Astrocyte (in vitro differentiated cells and primary cell): ENCODE data around the gene ERCC3. TPM values are rescaled to one million over a fixed set of nuclear protein-coding genes. Genes with fewer than 3 reads are reported as not detected.

Experiments
- DNase-seq: peaks from one replicate; pipeline ENCODE4 v3.0.0-alpha.2; 2010; ENCODE audit warnings: low read depth
- FAIRE-seq: peaks from 2 replicates; lab custom pipeline; 2011; peaks lifted over from hg19 to GRCh38; lab: Jason Lieb, UNC
- H2AFZ ChIP-seq: 2 replicates; pipeline ENCODE4 v1.6.0; 2012; ENCODE audit warnings: low read depth, low read length, inconsistent platforms
- H3K27ac ChIP-seq: 2 replicates; pipeline ENCODE4 v1.5.1; 2011; ENCODE audit warnings: low read depth, low read length, inconsistent platforms
- H3K27me3 ChIP-seq: 2 replicates; pipeline ENCODE4 v1.6.0; 2011; ENCODE audit warnings: low read length, inconsistent platforms; ENCODE audit not compliant: insufficient read depth
- H3K36me3 ChIP-seq: 2 replicates; pipeline ENCODE4 v1.5.1; 2011; ENCODE audit warnings: low read length, inconsistent platforms; ENCODE audit not compliant: insufficient read depth
- H3K4me1 ChIP-seq: 2 replicates; pipeline ENCODE4 v1.5.1; 2011; ENCODE audit warnings: low read length, inconsistent platforms; ENCODE audit not compliant: insufficient read depth
- H3K4me2 ChIP-seq: 2 replicates; pipeline ENCODE4 v1.6.0; 2012; ENCODE audit warnings: low read length, inconsistent platforms
- H3K4me3 ChIP-seq: 2 replicates; pipeline ENCODE4 v1.5.1; 2011; ENCODE audit warnings: low read depth, mild to moderate bottlenecking, low read length, inconsistent platforms; ENCODE audit not compliant: insufficient read depth
- H3K79me2 ChIP-seq: 2 replicates; pipeline ENCODE4 v1.6.0; 2012; ENCODE audit warnings: mild to moderate bottlenecking, low read length, inconsistent platforms; ENCODE audit not compliant: insufficient read depth
- H3K9ac ChIP-seq: 2 replicates; pipeline ENCODE4 v1.6.0; 2012; ENCODE audit warnings: mild to moderate bottlenecking, low read length, inconsistent platforms
- H3K9me3 ChIP-seq: 2 replicates; pipeline ENCODE4 v1.5.1; 2012; ENCODE audit warnings: low read depth, mild to moderate bottlenecking, low read length, inconsistent platforms; ENCODE audit not compliant: insufficient read depth
- H4K20me1 ChIP-seq: 2 replicates; pipeline ENCODE4 v1.6.0; 2012; ENCODE audit warnings: low read length, inconsistent platforms; ENCODE audit not compliant: insufficient read depth
- H3K27ac Mint-ChIP-seq: one replicate; pipeline ENCODE4 v1.8.0; 2021; ENCODE audit warnings: mild to moderate bottlenecking, mixed read lengths; ENCODE audit not compliant: unreplicated experiment
- H3K27me3 Mint-ChIP-seq: one replicate; pipeline ENCODE4 v1.8.0; 2021; ENCODE audit warnings: low read depth, mixed read lengths; ENCODE audit not compliant: unreplicated experiment
- H3K36me3 Mint-ChIP-seq: one replicate; pipeline ENCODE4 v1.8.0; 2021; ENCODE audit warnings: low read depth, mixed read lengths; ENCODE audit not compliant: unreplicated experiment
- H3K4me1 Mint-ChIP-seq: one replicate; pipeline ENCODE4 v1.8.0; 2021; ENCODE audit warnings: low read depth, mixed read lengths; ENCODE audit not compliant: unreplicated experiment
- H3K4me3 Mint-ChIP-seq: one replicate; pipeline ENCODE4 v1.8.0; 2021; ENCODE audit warnings: mild to moderate bottlenecking, moderate library complexity, mixed read lengths; ENCODE audit not compliant: unreplicated experiment
- H3K9me3 Mint-ChIP-seq: one replicate; pipeline ENCODE4 v1.8.0; 2021; ENCODE audit warnings: mild to moderate bottlenecking, mixed read lengths; ENCODE audit not compliant: unreplicated experiment
- CTCF ChIP-seq: IDR thresholded peaks from 2 replicates; pipeline ENCODE4 v1.5.1; 2011; ENCODE audit warnings: low read depth, mild to moderate bottlenecking, inconsistent platforms, low read length, moderate library complexity; ENCODE audit not compliant: insufficient read depth
- EZH2 ChIP-seq: IDR thresholded peaks from 2 replicates; pipeline ENCODE4 v1.6.1; 2012; ENCODE audit warnings: mild to moderate bottlenecking, low read length, inconsistent platforms; ENCODE audit not compliant: insufficient read depth
- total RNA-seq: library from RNA; stranded (reverse); gene quantifications from 2 replicates; pipeline ENCODE4 v1.2.1, GENCODE V29; 2021

Gene ERCC3
- total RNA-seq, 1 donor from 2014 or later = 34.8 TPM

- H3K27me3 Mint-ChIP-seq = no peaks in the 10 kb centered on the region
- peaks cover 3% of the 10 kb centered on the region for H3K9me3 Mint-ChIP-seq
- TF ChIP-seq CTCF (no peak), EZH2 (no peak)
- peak; percentile 41 for FAIRE-seq
- no peak overlapping the region for H3K27ac Mint-ChIP-seq
- Histone ChIP-seq H3K4me3 (no peak overlapping the region), H3K36me3 (peaks cover 46% of the 10 kb centered on the region), H2AFZ (no peak overlapping the region), H3K27ac (no peak overlapping the region), H3K9ac (no peak overlapping the region), H3K4me1 (no peaks in the 10 kb centered on the region), H3K4me2 (no peak overlapping the region), H3K79me2 (no peaks in the 10 kb centered on the region), H3K27me3 (no peaks in the 10 kb centered on the region), H4K20me1 (peaks cover 6% of the 10 kb centered on the region), H3K9me3 (no peaks in the 10 kb centered on the region)
- peaks cover 29% of the 10 kb centered on the region for H3K36me3 Mint-ChIP-seq
- H3K4me1 Mint-ChIP-seq = no peaks in the 10 kb centered on the region
- H3K4me3 Mint-ChIP-seq = no peak overlapping the region
- DNase-seq = peak; percentile 18
Observed at GRCh38 chr2:127261804-127262406, 32.0 kb downstream of the ERCC3 start.

- Histone ChIP-seq H3K27me3 (no peaks in the 10 kb centered on the region), H3K4me3 (no peak overlapping the region), H3K4me2 (no peak overlapping the region), H3K36me3 (peaks cover 49% of the 10 kb centered on the region), H2AFZ (no peak overlapping the region), H3K27ac (no peak overlapping the region), H3K79me2 (no peaks in the 10 kb centered on the region), H3K9me3 (no peaks in the 10 kb centered on the region), H3K4me1 (peaks cover 3% of the 10 kb centered on the region), H3K9ac (no peak overlapping the region), H4K20me1 (peaks cover 6% of the 10 kb centered on the region)
- no peaks in the 10 kb centered on the region for H3K27me3 Mint-ChIP-seq
- peaks cover 12% of the 10 kb centered on the region for H3K4me1 Mint-ChIP-seq
- no peak overlapping the region for H3K27ac Mint-ChIP-seq
- DNase-seq (no peak), FAIRE-seq (no peak)
- H3K9me3 Mint-ChIP-seq = no peaks in the 10 kb centered on the region
- peaks cover 34% of the 10 kb centered on the region for H3K36me3 Mint-ChIP-seq
- H3K4me3 Mint-ChIP-seq = no peak overlapping the region
- TF ChIP-seq CTCF (no peak), EZH2 (no peak)
Observed at GRCh38 chr2:127259355-127259754, 34.6 kb downstream of the ERCC3 start.

GRCh38 chr2:127256866-127257265 is 37.1 kb downstream of the ERCC3 start:
- no peaks in the 10 kb centered on the region for H3K27me3 ChIP-seq
- H3K4me2 ChIP-seq = no peak overlapping the region
- TF ChIP-seq CTCF (no peak), EZH2 (no peak)
- H3K36me3 ChIP-seq = peaks cover 44% of the 10 kb centered on the region
- H3K9ac ChIP-seq = no peak overlapping the region
- H3K4me3 Mint-ChIP-seq = no peak overlapping the region
- no peak for FAIRE-seq
- H3K4me3 ChIP-seq = no peak overlapping the region
- DNase-seq = no peak
- H3K4me1 Mint-ChIP-seq = peaks cover 14% of the 10 kb centered on the region
- H3K4me1 ChIP-seq = peaks cover 5% of the 10 kb centered on the region
- no peak overlapping the region for H3K27ac ChIP-seq
- peaks cover 6% of the 10 kb centered on the region for H4K20me1 ChIP-seq
- no peaks in the 10 kb centered on the region for H3K27me3 Mint-ChIP-seq
- H3K9me3 ChIP-seq = no peaks in the 10 kb centered on the region
- no peak overlapping the region for H3K27ac Mint-ChIP-seq
- H3K79me2 ChIP-seq = no peaks in the 10 kb centered on the region
- H3K9me3 Mint-ChIP-seq = no peaks in the 10 kb centered on the region
- H3K36me3 Mint-ChIP-seq = peaks cover 32% of the 10 kb centered on the region
- no peak overlapping the region for H2AFZ ChIP-seq
